NCI-H2107 (cell line): ENCODE data around the gene RAC2.

Experiments
- DNase-seq: peaks from one replicate; lab custom pipeline; 2025; lab: John Stamatoyannopoulos, UW

The RAC2 gene

DNA sequence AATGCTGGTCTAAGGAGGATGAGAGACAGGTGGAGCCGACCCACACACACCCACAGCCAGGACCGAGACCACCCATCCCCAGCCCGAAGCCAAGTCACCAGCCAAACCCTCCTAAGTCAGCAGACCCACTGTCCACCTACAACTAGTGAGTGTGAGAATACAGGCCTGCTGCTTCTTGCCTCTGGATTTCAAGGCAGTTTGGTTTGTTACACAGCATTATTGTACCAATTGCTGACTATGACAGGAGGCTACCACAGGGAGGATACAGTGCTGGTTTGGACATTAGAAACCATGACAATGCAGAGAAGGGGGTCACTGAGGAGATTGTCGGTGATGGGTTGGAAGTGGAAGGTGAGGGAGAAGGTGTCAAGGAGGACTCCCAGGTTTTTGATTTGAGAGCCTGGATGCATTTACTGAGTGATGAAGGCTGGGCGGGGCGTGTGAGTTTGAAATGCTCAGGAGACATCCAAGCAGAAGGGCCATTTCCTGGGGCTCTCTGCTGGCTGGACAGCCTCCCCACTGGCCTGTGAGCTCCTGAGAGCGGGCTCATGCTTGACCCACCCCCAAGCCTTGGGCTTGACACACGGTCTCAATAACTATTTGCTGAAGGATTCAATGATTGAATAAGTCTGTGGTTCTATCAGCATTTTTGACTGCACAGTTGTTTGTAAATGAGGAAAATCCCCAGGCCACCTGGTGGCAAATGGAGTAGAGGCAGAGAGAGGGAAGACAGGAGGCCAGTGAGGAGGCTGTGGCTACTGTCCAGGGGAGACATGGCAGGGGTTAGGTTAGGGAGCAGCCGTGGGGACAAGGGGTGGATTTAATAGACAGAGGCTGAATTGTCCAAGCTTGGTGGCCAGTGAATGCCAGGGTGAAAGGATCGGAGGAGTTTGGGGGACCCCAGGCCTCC lies 22.4 kb downstream of the RAC2 start:
- no peak for DNase-seq

DNA sequence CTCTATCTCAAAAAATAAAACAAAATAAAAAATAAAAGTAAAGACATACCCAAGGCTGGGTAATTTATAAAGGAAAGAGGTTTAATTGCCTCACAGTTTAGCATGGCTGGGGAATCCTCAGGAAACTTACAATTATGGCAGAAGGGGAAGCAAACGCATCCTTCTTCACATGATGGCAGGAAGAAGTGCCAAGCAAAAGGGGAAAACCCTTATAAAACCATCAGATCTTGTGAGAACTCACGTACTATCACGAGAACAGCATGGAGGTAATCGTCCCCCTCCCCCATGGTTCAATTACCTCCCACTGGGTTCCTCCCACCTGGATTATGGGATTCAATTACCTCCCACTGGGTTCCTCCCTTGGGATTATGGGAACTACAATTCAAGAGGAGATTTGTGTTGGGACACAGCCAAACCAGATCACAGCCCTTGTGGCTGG lies 23.5 kb downstream of the RAC2 start:
- DNase-seq = no peak

DNA sequence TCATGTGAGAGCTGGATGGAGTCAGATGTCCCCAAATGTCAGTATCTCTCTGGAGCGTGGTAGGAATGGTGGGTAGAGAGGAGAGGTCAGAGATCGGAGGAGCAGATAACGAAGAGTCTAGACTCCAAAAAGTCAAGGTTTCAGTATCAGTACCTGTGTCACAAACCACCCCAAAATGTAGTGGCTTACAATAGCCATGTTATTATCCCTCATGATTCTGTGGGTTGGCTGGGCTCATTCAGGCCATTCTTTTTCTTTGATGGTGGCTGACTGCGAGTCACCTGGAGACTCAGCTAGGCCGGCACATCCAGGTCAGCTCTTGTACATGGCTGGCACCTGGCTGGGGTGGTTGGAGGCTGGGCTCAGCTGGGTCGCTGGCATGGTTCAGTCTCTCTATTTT lies 24.5 kb downstream of the RAC2 start:
- no peak for DNase-seq

DNA sequence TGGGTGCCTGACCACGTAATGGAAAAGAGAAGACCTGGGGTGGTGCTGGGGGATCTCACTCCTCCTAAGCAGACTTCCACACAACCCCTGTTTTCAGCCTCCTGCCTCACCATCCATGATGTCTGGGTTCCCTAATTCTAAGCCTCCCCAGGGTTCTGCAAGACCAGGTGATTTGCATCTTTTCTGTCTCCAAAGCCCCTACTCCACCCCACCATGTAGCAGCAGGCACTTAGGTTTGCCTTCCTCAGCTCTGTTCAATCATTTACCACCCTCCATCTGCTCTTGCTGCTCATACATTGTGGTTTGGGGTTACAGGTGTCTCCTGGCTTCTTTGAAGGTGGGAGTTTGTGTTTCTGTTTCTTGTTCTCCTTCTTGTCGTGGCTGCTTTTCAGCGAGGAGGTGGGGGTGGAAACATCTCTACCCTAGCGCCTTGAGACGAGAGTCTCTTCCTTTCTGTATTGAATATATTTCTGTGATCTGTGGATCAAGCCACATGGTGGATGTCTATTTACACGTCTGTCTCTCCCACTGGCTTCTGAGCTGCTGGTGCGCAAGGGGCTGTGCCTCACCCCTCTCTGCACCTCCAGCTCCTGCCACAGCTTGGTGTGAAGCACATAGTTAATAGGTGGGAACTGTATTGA lies 25.2 kb downstream of the RAC2 start:
- DNase-seq = no peak

DNA sequence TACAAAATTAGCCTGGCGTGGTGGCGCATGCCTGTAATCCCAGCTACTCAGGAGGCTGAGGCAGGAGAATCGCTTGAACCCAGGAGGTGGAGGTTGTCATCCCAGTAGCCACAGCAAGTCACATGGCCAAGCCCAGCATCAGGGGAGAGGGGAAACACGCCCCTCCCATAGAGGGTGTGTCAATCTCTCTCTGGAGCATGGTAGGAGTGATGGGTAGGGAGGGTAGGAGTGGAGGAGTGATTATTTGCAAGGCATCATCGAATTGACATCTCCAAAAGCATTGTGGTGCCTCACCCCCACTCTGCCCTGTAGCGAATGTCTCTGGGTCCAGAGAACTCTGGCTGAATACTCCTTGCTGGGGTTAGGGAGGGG lies 25.7 kb downstream of the RAC2 start:
- no peak for DNase-seq

DNA sequence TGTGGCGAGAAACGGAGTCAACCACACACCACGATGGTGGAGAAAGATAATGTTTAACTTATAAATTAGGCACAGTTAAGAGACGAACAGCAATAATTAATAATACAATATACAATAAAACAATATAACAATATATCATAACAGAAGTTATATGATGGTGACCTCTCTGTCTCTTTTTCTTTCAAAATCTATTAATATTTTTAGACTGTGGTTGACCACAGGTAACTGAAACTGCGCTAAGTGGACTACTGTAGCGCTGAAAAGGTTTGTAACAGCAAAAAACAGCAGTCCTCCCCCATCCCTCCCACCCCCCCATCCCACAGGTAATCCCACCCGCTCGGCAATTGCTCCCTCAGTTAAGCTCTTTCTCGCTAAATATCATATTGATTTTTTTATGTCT lies 28.2 kb downstream of the RAC2 start:
- no peak for DNase-seq

DNA sequence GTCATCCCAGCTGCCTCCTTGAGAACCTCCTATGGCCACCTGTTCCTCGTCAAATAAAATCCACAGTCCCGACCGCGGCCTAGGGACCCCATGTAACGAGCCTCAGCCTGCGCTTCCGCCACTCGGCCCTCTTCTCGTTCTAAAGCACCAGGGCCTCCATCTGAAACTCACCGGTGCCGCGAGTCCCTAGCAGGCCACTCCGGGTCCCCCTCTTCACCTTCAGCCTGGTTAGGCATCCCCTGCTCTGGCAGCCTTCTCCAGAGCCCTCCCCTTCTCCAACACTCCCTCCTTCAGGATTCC lies 29.4 kb downstream of the RAC2 start:
- no peak for DNase-seq

DNA sequence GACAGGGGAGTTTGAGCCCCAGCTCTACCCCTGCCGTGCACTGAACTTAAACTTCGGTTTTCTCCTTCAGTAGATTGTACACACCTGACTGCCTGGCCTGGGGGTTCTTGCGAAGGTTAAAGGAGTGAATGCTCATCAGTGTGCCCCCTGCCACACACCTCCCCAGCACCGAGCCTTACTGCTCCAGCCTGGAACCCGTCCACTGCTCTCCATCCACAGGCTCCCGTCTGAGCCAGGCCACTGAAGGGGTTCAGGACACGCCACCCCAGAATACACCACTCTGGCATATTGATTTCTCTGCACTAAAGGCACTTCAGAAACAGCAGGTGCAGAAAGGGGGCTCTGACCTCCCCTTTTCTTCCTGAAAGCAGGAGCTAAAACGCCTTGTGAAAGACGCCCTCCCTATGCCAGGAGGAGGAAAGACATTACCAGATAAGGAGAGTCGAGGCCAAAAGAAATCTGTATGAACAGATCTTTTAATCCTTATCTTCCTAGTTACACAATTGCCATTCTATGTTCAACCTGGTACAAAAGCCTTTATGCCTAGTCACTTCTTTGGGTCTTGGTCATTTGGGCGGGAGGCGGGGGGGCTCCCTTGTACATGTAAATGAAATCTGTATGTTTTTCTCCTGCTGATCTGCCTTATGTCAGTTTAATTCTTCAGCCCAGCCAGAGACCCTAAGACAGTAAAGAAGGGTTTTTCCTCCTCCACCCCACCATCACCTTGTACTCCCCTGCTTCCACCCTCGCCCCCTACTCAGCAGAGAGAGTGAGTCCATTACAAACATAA lies 29.9 kb downstream of the RAC2 start:
- no peak for DNase-seq

DNA sequence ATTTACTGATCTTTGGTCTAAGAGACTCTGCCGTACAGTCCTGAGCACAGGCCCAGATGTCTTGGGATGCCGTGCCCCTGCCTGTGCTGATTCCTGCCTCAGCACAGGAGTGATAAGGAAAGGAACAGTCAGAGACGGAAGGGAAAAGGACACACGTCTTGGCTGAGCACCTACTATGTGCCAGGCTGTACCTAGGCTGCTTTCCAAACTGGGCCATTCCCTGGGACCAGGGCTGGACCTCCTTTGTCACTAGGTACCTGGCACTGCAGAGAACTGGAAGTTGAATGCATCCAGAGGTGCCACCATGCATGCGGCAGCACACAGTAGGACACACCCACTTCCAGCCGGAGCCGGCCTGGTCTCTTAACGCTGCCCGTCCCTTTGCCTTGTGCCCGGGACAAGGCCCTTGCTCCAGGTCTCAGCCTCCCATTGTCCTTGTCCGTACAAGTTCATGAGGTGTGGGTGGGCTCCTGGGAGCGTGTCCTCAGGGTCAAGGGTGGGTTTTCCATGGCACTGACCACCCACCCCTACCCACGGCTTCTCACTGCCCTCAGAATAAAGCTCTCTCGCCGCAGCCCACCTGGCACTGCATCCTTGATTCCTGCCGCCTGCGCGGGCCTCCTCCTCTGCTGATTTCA lies 30.7 kb downstream of the RAC2 start:
- DNase-seq = no peak

DNA sequence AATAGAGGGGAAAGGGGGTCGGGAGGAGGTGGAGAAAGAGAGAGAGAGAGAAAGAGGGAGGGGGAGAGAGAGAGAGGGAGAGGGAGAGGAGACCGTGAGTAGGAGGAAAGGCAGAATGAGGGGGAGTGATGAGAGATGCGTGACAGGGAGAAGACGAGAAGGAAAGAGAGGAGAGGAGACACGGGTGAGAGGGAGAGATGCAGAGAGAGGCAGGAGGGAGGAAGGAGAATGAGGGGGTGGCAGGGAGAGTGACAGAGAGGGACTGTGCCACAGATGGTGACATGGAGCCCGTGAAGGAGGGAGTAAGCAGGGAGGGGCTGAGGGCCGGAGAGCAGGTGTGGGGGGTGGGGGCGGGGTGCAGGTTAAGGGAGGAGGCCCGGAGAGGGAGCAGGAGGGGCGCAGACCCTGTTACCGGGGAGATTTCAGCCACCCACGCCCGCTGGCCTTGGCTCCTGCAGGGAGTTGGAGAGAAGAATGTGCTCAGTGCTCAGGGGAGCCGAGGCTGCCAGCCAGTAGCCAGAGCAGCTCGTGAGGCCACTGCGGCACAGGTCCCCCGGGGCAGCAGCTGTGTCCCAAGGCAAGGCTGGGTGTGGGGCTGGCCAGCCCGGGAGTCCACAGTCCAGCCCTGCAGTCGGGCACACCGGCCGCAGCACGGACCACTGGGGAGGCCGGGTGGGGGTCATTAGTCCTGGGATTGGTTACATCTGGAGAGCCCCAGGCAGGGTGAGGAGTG lies 31.7 kb downstream of the RAC2 start, which contains the start of gene SSTR3:
Gene SSTR3 (minus strand): TSS at position 304 of the 733 bp plus-strand sequence. CDS start 4,674 bp downstream, outside the sequence.
- DNase-seq = no peak

DNA sequence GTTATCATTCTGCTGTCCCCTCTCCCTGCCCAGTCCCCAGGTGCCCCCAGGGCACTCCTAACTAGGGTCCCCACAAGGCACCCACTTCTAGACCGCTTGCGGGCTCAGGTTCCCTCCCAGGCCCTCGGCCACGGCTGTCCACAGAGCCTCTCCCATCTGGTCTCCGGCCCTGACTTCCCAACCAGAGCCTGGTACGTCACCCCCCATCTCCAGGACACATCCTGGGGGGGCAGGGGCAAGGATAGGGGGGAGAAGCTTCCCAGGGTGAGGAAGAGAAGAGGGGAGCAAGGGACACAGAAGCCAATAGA lies 32.2 kb downstream of the RAC2 start:
- no peak for DNase-seq

DNA sequence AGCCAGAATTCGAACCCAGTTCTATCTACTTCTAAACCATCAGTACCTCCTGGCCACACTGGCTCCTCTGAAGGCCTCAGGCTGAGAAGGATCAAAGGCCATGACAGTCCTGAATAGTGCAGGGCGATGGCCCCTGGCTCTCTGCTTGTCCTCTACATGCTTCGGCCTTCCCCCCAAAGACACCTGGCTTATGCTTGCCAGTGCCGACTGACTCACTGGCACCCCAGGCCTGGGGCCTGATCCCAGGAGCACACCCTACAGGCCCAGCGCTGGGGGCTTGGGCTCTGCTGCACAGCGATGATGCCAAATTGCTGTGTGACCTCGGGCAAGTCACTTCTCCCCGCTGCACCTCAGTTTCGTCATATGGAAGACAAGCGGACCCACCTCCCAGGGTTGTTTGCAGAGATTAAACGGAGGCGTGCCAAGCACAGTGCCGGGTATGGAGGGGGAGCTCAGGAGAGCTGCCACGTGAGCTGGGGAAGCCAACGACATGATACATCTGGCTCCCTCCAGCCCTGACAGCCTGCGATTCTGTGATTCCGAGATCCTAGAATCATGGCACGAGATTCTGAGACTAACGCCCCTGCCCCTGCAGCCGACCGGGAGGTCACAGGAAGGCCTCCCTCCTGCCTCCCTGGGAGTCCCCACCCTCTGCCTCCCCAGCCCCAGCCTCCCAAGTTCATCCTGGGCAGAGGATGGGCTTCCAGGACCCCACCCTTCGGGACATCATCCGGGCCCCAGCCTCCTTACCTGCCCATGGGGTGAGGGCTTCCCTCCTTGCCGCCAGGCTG lies 32.8 kb downstream of the RAC2 start:
- DNase-seq = no peak

DNA sequence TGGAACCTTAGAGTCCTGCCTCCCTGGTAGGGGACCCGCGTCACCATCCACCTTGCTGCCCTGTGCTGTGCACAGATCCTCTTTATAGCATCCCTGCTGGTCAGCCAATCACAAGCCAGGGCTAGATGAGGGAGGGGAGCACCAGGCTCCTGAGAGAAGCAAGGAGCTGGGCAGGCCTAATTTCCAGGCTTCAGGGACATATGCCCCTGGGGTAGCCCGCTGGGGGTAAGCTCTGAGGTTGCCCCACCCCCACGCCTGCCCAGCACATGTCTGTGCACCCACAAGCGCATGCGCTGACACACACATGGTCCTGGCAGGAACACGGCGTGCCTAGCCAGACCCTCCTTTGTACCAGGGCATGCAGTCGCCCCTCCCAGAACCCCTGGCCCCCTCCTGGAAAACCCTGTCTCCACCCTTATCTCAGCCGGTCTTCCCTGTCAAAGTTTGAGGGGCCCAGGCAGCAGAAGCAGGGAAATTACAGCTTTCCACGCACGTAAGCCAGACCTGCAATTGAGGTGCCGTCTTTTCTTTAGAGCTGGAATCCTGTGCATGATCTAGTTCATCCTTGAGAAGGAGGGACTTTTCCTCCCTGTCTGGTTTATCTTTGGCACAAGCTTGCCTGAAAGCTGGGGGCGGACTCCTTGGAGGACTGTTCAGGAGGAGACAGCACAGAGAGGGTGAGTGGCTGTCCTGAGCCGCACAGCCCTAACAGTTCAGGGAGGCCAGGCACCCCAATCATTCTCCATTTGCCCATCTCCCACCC lies 33.8 kb downstream of the RAC2 start:
- DNase-seq = no peak

DNA sequence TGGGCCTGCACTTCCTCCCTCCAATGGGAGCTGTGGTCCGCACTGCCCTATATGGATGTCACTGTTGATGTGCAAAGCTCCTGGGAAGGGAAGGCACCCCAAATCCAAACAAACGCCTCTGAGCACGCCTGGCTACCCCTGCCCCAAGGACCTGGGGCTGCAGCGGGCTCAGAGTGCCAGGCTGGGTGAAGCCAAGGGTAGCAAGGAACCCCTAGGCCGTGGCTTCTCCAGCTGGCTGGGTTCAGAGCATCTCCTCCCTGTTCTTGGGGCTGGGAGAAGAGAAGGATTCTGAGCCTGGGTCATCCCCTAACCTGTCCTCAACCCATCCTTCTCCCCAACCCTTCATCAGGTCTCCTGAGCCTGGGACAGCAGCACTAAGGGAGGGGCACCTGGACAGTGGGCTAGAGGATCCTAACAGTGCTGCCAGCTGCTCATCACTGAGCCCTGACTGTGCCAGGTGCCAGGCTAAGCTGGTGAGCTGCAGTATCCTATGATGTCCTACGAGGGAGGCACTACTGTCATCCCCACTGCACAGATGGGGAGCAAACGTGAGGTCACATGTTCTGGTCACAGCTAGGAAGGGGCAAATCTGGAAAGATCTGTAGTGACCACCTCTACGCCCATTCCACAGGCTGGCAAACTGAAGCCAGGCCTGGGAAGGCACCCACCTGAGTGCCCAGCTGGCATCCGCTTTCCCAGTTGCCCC lies 34.8 kb downstream of the RAC2 start:
- no peak for DNase-seq

DNA sequence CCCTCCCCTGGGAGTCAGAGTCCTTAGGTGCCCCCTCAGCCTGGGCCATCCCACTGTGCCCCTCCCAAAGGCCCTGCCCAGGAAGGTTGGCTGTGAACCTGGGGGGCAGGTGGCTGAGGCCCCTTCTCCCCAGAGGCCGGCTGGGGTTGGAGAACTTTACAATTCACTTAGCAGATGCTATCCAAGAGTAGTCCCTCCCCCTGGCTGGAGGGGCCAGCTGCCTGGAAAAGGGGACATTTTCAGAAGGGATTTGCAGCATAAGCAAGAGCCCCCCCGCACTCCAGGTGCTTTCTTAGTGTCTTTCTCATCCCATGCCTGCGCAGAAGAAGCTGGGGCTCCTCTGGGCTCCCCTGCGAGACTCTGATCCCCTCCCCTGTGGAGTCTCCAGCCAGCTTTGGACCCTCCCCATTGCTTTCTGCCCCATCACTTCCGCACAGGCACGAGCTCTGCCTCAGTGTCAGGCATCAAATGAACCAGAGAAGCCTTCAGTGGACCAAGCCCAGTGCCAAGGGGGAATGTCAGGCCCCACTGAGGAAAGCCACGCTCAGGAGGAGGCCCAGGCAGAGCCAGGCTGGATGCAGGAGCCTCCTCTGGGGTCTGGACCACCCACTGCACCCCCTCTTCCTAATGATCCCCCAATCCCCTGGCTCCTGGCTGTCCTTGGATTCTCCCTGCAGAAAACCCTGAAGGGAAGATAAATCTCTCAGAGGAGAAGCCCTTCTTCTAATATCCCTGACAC lies 35.5 kb downstream of the RAC2 start:
- DNase-seq = no peak

DNA sequence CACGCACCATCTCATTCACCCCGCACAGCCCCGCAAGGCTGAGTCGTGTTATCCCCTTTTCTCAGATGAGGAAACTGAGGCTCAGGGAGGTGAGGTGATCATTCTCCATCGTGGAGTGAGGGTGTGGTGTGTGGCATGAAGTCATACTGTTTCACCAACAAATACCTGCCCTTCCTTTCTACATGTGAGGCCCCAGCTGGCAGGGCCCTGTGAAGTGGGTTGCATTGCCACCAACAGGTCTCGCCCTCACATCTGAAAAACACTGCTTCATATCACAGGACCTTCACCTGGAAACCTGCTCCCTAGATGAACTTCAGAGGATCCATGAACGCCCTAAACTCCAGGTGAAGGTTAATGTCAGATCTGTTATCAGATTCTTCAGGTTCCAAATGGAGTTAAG lies 36.1 kb downstream of the RAC2 start:
- no peak for DNase-seq

DNA sequence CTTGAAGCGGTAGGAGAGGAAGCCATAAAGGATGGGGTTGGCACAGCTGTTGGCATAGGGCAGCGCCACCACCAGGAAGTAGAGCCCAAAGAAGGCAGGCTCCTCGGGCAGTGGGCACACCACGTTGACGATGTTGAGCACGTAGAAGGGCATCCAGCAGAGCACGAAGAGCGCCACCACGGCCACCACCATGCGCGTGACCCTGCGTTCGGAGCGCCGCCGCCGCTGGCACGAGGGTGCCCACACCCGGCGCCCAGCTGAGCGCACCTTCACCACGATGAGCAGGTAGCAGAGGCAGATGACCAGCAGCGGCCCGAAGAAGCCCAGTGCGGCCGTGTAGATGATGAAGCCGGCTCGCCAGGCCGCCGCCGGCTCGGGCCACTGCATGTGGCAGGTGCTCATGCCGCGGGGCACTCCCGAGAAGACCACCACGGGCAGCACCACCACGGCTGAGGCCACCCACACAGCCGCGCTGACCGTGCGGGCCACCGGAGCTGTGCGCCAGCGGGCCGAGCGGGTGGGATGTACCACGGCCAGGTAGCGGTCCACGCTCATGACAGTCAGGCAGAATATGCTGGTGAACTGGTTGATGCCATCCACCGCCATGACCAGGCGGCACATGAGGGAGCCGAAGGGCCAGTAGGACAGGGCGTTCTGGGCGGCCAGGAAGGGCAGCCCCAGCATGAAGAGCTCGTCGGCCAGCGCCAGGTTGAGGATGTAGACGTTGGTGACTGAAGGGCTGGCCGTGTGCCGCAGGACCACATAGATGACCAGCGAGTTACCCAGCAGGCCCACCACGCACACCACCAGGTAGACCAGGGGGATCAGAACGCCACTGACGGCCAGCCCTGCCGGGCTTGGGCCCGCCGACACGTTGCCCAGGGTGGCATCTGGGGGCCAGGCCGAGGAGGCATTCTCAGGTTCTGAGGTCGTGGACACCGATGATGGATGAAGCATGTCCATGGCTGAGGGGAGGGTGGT lies 36.9 kb downstream of the RAC2 start:
- DNase-seq = no peak
